ENCODE data around the gene RUNX3. TPM values are rescaled to one million over a fixed set of nuclear protein-coding genes. Genes with fewer than 3 reads are reported as not detected.
A peak's percentile ranks its signal among the peaks of the same experiment; 100 is the strongest.

RUNX3 gene
- total and polyA plus RNA-seq, 2 donors from 2014 or later, result 0.47 to 7.9 TPM

DNA sequence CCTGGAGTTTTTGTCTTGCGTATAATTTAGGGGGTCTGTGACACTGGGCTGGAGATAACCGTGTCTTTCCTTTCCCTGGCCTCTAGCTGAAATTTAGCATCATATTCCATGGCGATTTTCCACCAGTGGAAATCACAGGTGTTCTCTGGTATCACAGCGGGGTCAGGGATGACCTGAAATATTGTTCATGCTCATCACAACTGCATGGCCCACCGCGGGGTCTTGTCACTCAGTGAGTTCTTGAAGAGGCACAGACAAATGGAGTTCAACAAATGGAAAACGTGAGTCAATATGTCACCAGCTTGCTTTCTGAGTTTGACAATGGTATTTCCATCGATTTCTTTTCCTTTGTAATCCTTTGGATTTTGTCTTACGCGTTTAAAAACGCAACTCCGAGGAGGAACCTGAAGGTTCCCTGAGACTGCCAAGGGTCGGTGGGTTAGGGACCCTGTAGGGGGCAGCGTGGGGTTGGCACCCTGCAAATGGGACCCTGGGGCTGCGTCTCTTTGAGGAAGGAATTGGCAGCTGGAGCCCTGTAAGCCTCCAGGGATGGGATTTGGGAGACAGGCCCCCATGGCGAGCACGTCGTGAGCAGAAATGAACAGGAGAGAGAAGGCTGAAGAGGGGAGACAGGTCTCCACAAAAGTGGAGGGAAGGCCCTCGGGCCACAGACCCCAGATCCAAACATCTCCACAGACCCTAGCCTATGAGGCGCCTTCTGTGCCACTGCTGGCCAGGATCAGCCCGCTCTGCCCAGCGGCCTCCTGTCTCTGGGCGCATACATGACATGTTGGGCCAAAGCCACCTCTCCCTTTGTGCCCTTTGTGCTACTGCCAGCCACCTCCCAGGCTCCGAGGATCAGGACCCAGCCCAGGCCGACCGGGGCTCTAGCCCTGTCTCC lies 32.1 kb upstream of the RUNX3 start:
- TF ChIP-seq, protein P1, sequence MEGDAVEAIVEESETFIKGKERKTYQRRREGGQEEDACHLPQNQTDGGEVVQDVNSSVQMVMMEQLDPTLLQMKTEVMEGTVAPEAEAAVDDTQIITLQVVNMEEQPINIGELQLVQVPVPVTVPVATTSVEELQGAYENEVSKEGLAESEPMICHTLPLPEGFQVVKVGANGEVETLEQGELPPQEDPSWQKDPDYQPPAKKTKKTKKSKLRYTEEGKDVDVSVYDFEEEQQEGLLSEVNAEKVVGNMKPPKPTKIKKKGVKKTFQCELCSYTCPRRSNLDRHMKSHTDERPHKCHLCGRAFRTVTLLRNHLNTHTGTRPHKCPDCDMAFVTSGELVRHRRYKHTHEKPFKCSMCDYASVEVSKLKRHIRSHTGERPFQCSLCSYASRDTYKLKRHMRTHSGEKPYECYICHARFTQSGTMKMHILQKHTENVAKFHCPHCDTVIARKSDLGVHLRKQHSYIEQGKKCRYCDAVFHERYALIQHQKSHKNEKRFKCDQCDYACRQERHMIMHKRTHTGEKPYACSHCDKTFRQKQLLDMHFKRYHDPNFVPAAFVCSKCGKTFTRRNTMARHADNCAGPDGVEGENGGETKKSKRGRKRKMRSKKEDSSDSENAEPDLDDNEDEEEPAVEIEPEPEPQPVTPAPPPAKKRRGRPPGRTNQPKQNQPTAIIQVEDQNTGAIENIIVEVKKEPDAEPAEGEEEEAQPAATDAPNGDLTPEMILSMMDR (IDR thresholded peaks at IDR 0.05; ENCODE audit: borderline replicate concordance, extremely low read depth, insufficient read depth), result no peak
- Histone ChIP-seq H3K9ac (ENCODE audit: low read length in 3 of 3) (no peak overlapping the region), H3K27me3 (ENCODE audit: control insufficient read depth, insufficient read depth, low read length) (no peaks in the 10 kb centered on the region), H3K4me1 (ENCODE audit: control insufficient read depth in 2 of 3, insufficient read depth in 2 of 3, low read depth in 1 of 3, low read length in 3 of 3) (no peaks in the 10 kb centered on the region), H3K4me3 (ENCODE audit: low read length in 3 of 3) (no peak overlapping the region), H3K36me3 (ENCODE audit: control insufficient read depth in 2 of 3, insufficient read depth in 3 of 3, low read length in 3 of 3) (no peaks in the 10 kb centered on the region), H3K27ac (ENCODE audit: low read depth in 2 of 2, low read length in 2 of 2) (no peak overlapping the region), H3K9me3 (ENCODE audit: control insufficient read depth in 2 of 3, insufficient read depth in 1 of 3, low read length in 3 of 3) (no peaks in the 10 kb centered on the region)
- intact Hi-C loops (cut with DNase I), result no loop called here
- FAIRE-seq, result no peak
- DNase-seq, result peak in 1 of 5 donors; percentile 58

GRCh38 chr1:24961334-24961733 lies 31.3 kb upstream of the RUNX3 start:
- TF ChIP-seq, protein P1 (IDR thresholded peaks at IDR 0.05; ENCODE audit: borderline replicate concordance, extremely low read depth, insufficient read depth), result no peak
- H3K36me3 ChIP-seq (ENCODE audit: control insufficient read depth in 2 of 3, insufficient read depth in 3 of 3, low read length in 3 of 3), result no peaks in the 10 kb centered on the region
- intact Hi-C loops (cut with DNase I), result no loop called here
- DNase-seq (peak in 1 of 5 donors; percentile 32), FAIRE-seq (no peak)
- H3K27me3 ChIP-seq (ENCODE audit: control insufficient read depth, insufficient read depth, low read length), result no peaks in the 10 kb centered on the region
- no peaks in the 10 kb centered on the region for H3K9me3 ChIP-seq (ENCODE audit: control insufficient read depth in 2 of 3, insufficient read depth in 1 of 3, low read length in 3 of 3)
- no peak overlapping the region for H3K4me3 ChIP-seq (ENCODE audit: low read length in 3 of 3)
- H3K27ac ChIP-seq (ENCODE audit: low read depth in 2 of 2, low read length in 2 of 2), result no peak overlapping the region
- no peak overlapping the region for H3K9ac ChIP-seq (ENCODE audit: low read length in 3 of 3)
- no peaks in the 10 kb centered on the region for H3K4me1 ChIP-seq (ENCODE audit: control insufficient read depth in 2 of 3, insufficient read depth in 2 of 3, low read depth in 1 of 3, low read length in 3 of 3)

- Histone ChIP-seq H3K4me3 (ENCODE audit: low read length in 3 of 3) (no peak overlapping the region), H3K9ac (ENCODE audit: low read length in 3 of 3) (no peak overlapping the region), H3K27me3 (ENCODE audit: control insufficient read depth, insufficient read depth, low read length) (no peaks in the 10 kb centered on the region), H3K4me1 (ENCODE audit: control insufficient read depth in 2 of 3, insufficient read depth in 2 of 3, low read depth in 1 of 3, low read length in 3 of 3) (no peaks in the 10 kb centered on the region), H3K27ac (ENCODE audit: low read depth in 2 of 2, low read length in 2 of 2) (no peak overlapping the region), H3K9me3 (ENCODE audit: control insufficient read depth in 2 of 3, insufficient read depth in 1 of 3, low read length in 3 of 3) (no peaks in the 10 kb centered on the region), H3K36me3 (ENCODE audit: control insufficient read depth in 2 of 3, insufficient read depth in 3 of 3, low read length in 3 of 3) (no peaks in the 10 kb centered on the region)
- intact Hi-C loops (cut with DNase I), result no loop called here
- DNase-seq (peak in 1 of 5 donors; percentile 33), FAIRE-seq (no peak)
- TF ChIP-seq, protein P1 (IDR thresholded peaks at IDR 0.05; ENCODE audit: borderline replicate concordance, extremely low read depth, insufficient read depth), result no peak
These were observed 30.2 kb upstream of the RUNX3 start for GRCh38 chr1:24960071-24960801.
